ENCODE results near the gene GUK1. TPM values are rescaled to one million over a fixed set of nuclear protein-coding genes. Genes with fewer than 3 reads are reported as not detected.

The GUK1 gene
- total and polyA plus RNA-seq, 2 of the 8 experiments (the other 6 are each of a cell fraction or from before 2014, with no cell fraction given) = 68.5 to 183 TPM

DNA sequence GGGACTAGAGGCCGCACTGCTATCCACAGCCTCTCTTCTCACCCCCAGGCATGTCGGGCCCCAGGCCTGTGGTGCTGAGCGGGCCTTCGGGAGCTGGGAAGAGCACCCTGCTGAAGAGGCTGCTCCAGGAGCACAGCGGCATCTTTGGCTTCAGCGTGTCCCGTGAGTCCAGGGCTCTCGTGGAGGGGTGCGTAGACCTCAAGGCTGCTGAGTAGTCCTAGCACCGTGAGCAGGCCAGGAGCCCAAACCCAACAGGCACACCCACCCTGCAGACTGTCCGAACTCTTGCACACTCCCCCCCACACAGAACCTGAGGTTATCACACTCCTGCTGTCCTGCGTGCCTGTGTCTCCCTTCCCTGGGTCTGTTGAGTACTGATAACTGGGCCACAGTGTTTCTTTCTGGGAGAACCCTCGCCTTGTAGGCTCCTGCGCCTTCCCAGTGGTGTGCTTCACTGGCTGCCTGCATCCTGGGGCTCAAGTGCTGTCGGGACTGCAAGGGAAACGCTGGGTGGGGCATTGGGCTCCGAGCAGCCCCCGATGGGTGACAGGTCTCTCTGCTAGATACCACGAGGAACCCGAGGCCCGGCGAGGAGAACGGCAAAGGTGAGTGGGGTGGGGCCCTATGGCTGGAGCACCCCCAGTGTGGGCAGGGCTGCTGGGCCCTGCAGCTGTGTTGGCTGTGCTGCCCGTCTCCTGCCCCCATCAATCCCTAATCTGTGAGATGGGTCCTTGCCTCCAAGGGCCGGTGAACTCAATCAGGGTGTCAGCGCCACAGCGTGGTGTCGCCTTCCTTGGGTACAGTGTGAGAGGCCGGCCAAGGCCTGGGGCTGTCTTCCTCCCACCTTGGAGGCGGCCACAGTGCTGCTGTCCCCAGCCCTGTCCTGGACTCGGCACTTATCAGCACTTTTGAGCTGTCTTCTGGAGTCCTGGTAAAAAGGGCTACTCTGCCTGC, 5.7 kb downstream of the GUK1 start:
- no peak overlapping the region for H2BK120ac ChIP-seq (replicated peaks; ENCODE audit: low read depth, low read length)
- H3K4me2 ChIP-seq (ENCODE audit: insufficient read depth in 1 of 2, low read depth in 2 of 2, low read length in 2 of 2) = no peak overlapping the region
- ChIA-PET CTCF (ENCODE audit: partially characterized antibody) (interaction anchor here (1.4 to 1.7 kb wide), 2 partner anchors 15 to 18 kb away, joined by 3 to 5 read pairs; no protein-coding TSS in a partner anchor), POLR2A (ENCODE audit: partially characterized antibody) (interaction anchor here (1.0 to 1.8 kb wide), 2 partner anchors 19 to 20 kb away, joined by 3 to 7 read pairs; partner anchors contain the start of gene IBA57)
- H3K23ac ChIP-seq (ENCODE audit: insufficient read length) = no peak overlapping the region
- no peak overlapping the region for H2BK20ac ChIP-seq (ENCODE audit: low read length)
- FAIRE-seq = no peak
- no peak overlapping the region for H3K9ac ChIP-seq (replicated peaks in 1 of 4; ENCODE audit: extremely low read depth in 1 of 4, low read depth in 3 of 4, low read length in 3 of 4)
- DNase-seq (ENCODE audit: low read depth in 1 of 2, low spot score in 2 of 2) = no peak
- no peak overlapping the region for H3K4ac ChIP-seq (replicated peaks; ENCODE audit: insufficient read length, low read depth, low read length)
- H3K14ac ChIP-seq (ENCODE audit: insufficient read length) = no peak overlapping the region
- no peak overlapping the region for H4K8ac ChIP-seq (ENCODE audit: extremely low read depth, insufficient read depth, low read length)
- WGBS, 2 experiments (ENCODE audit: extremely low coverage in 1 of 2, insufficient coverage in 1 of 2, insufficient read length in 1 of 2, insufficient replicate concordance in 2 of 2, low coverage in 1 of 2, low lambda C conversion rate in 2 of 2, missing lambda C conversion rate in 1 of 2) = 92% methylated on average over 19 of the region's 31 CpGs; no CpG with 5 or more reads in 1 of the 2 experiments
- no peak overlapping the region for H2BK15ac ChIP-seq (ENCODE audit: low read length)
- H3K23me2 ChIP-seq (ENCODE audit: low read depth, low read length) = peaks cover 3% of the 10 kb centered on the region; the same call in 1 of the 2 replicates
- H3K4me1 ChIP-seq (replicated peaks in 1 of 4; ENCODE audit: control insufficient read depth in 3 of 4, insufficient read depth in 4 of 4, low read length in 3 of 4) = peaks cover 0 to 19% (median 11%) of the 10 kb centered on the region in 4 experiments; a peak in 5 of 7 replicates
- H3K27ac ChIP-seq (ENCODE audit: low read depth, low read length) = no peak overlapping the region
- H3K4me3 ChIP-seq (ENCODE audit: extremely low read depth in 1 of 4, insufficient read depth in 2 of 4, low read depth in 3 of 4, low read length in 4 of 4) = no peak overlapping the region
- H4K5ac ChIP-seq (ENCODE audit: insufficient read length, low read depth, low read length) = no peak overlapping the region
- H2AFZ ChIP-seq (ENCODE audit: low read length) = no peak overlapping the region
- H2BK12ac ChIP-seq (ENCODE audit: low read depth, low read length) = no peak overlapping the region
- no peak overlapping the region for H4K91ac ChIP-seq (replicated peaks; ENCODE audit: insufficient read length, low read length)
- H3K79me1 ChIP-seq (ENCODE audit: low read depth, low read length) = peaks cover 23% of the 10 kb centered on the region
- H3K79me2 ChIP-seq (ENCODE audit: control insufficient read depth in 1 of 2, insufficient read depth in 2 of 2, low read length in 2 of 2) = peaks cover 0 to 41% of the 10 kb centered on the region in 2 experiments; a peak in 3 of 4 replicates
- H2BK5ac ChIP-seq (ENCODE audit: low read depth, low read length) = no peak overlapping the region
- no peak overlapping the region for H2AK5ac ChIP-seq (ENCODE audit: low read depth, low read length)
- H3K27me3 ChIP-seq (replicated peaks in 1 of 4; ENCODE audit: control insufficient read depth in 3 of 4, extremely low read depth in 1 of 4, insufficient read depth in 3 of 4, low read length in 3 of 4) = no peaks in the 10 kb centered on the region
- no peaks in the 10 kb centered on the region for H3K36me3 ChIP-seq (ENCODE audit: control insufficient read depth in 2 of 4, insufficient read depth in 4 of 4, low read length in 3 of 4)
- H3K56ac ChIP-seq (replicated peaks; ENCODE audit: insufficient read length, low read depth, low read length) = no peak overlapping the region
- no peak overlapping the region for H3K18ac ChIP-seq (ENCODE audit: extremely low read depth, low read length)
- peaks cover 8 to 28% of the 10 kb centered on the region in 2 experiments for H4K20me1 ChIP-seq (replicated peaks in 1 of 2; ENCODE audit: control insufficient read depth in 1 of 2, insufficient read depth in 2 of 2, low read length in 2 of 2)
- no peaks in the 10 kb centered on the region for H3K9me3 ChIP-seq (ENCODE audit: insufficient read depth in 2 of 2, low read depth in 1 of 2, low read length in 1 of 2)
- no peak for TF ChIP-seq POLR2AphosphoS5 (IDR thresholded peaks at IDR 0.05; ENCODE audit: low read depth, low read length)
- no peak for TF ChIP-seq CBX8 (IDR thresholded peaks at IDR 0.05; ENCODE audit: borderline replicate concordance, low read depth, low read length)
- TF ChIP-seq TCF12 (IDR thresholded peaks at IDR 0.05; ENCODE audit: low read depth, low read length) = no peak
- no peak for TF ChIP-seq SAP30 (IDR thresholded peaks at IDR 0.05; ENCODE audit: insufficient read depth, insufficient replicate concordance, low read length)
- TF ChIP-seq MAFK (IDR thresholded peaks at IDR 0.05; ENCODE audit: low read depth, low read length) = no peak
- TF ChIP-seq CBX5 (IDR thresholded peaks at IDR 0.05; ENCODE audit: low read depth, low read length) = no peak
- TF ChIP-seq EP300 (IDR thresholded peaks at IDR 0.05; ENCODE audit: borderline replicate concordance in 1 of 2, low read depth in 2 of 2, low read length in 2 of 2) = no peak
- no peak for TF ChIP-seq BRCA1 (IDR thresholded peaks at IDR 0.05; ENCODE audit: low read depth, low read length)
